Measurements from ENCODE around the gene MYO7B. TPM values are rescaled to one million over a fixed set of nuclear protein-coding genes. Genes with fewer than 3 reads are reported as not detected.

MYO7B gene
- polyA plus RNA-seq, 1 donor = 1.1 TPM

GRCh38 chr2:127648321-127648720 is 112.8 kb downstream of the MYO7B start:
- DNase-seq (ENCODE audit: low read depth) = no peak

- DNase-seq (ENCODE audit: low read depth) = no peak
Observed at GRCh38 chr2:127649100-127649611, 113.7 kb downstream of the MYO7B start.

GRCh38 chr2:127649684-127650040 is 114.2 kb downstream of the MYO7B start:
- no peak for DNase-seq (ENCODE audit: low read depth)

- DNase-seq (ENCODE audit: low read depth) = no peak
Observed at GRCh38 chr2:127650041-127650784, 114.7 kb downstream of the MYO7B start.

GRCh38 chr2:127650785-127651380 is 115.4 kb downstream of the MYO7B start:
- no peak for DNase-seq (ENCODE audit: low read depth)

- DNase-seq (ENCODE audit: low read depth) = no peak
Observed at GRCh38 chr2:127651381-127651809, 115.9 kb downstream of the MYO7B start.

- DNase-seq (ENCODE audit: low read depth) = peak; percentile 38
Observed at GRCh38 chr2:127651971-127652550, 116.6 kb downstream of the MYO7B start.

GRCh38 chr2:127652786-127653357 is 117.4 kb downstream of the MYO7B start:
- no peak for DNase-seq (ENCODE audit: low read depth)

- DNase-seq (ENCODE audit: low read depth) = no peak
Observed at GRCh38 chr2:127653421-127654083, 118.1 kb downstream of the MYO7B start.

- no peak for DNase-seq (ENCODE audit: low read depth)
Observed at GRCh38 chr2:127654084-127654837, 118.8 kb downstream of the MYO7B start.

GRCh38 chr2:127654838-127655175 is 119.3 kb downstream of the MYO7B start:
- no peak for DNase-seq (ENCODE audit: low read depth)

GRCh38 chr2:127655209-127656073 is 120.0 kb downstream of the MYO7B start:
- no peak for DNase-seq (ENCODE audit: low read depth)

- no peak for DNase-seq (ENCODE audit: low read depth)
Observed at GRCh38 chr2:127656569-127657231, 121.2 kb downstream of the MYO7B start.

- no peak for DNase-seq (ENCODE audit: low read depth)
Observed at GRCh38 chr2:127657232-127657595, 121.7 kb downstream of the MYO7B start.

GRCh38 chr2:127658146-127658545 is 122.7 kb downstream of the MYO7B start:
- no peak for DNase-seq (ENCODE audit: low read depth)

- no peak for DNase-seq (ENCODE audit: low read depth)
Observed at GRCh38 chr2:127658641-127659407, 123.3 kb downstream of the MYO7B start.

- no peak for DNase-seq (ENCODE audit: low read depth)
Observed at GRCh38 chr2:127659408-127660290, 124.2 kb downstream of the MYO7B start.

- no peak for DNase-seq (ENCODE audit: low read depth)
Observed at GRCh38 chr2:127660291-127660578, 124.8 kb downstream of the MYO7B start.

Measured in forelimb muscle (tissue), 1 donor.